Epithelial cell of esophagus (primary cell): ENCODE data around the gene ALPI.
"Not testable (repeated sequence)": the region's sequence is repeated elsewhere in the genome, so short reads cannot be mapped to it uniquely, and the experiment has no call there.

Source experiments
- DNase-seq: peaks from one replicate; pipeline ENCODE4 v3.0.0; 2010; ENCODE audit warnings: low read depth
- H3K4me3 ChIP-seq: 2 replicates; pipeline ENCODE4 v1.5.1; 2011; ENCODE audit warnings: mild to moderate bottlenecking, low read length, control low read depth
- TF ChIP-seq, protein P1 (sequence below): IDR thresholded peaks from 2 replicates; pipeline ENCODE4 v1.5.1; 2011; ENCODE audit warnings: low read depth, mild to moderate bottlenecking, low read length, control low read depth, inconsistent platforms; ENCODE audit not compliant: insufficient read depth; ENCODE audit errors: missing control alignments

ALPI gene

DNA sequence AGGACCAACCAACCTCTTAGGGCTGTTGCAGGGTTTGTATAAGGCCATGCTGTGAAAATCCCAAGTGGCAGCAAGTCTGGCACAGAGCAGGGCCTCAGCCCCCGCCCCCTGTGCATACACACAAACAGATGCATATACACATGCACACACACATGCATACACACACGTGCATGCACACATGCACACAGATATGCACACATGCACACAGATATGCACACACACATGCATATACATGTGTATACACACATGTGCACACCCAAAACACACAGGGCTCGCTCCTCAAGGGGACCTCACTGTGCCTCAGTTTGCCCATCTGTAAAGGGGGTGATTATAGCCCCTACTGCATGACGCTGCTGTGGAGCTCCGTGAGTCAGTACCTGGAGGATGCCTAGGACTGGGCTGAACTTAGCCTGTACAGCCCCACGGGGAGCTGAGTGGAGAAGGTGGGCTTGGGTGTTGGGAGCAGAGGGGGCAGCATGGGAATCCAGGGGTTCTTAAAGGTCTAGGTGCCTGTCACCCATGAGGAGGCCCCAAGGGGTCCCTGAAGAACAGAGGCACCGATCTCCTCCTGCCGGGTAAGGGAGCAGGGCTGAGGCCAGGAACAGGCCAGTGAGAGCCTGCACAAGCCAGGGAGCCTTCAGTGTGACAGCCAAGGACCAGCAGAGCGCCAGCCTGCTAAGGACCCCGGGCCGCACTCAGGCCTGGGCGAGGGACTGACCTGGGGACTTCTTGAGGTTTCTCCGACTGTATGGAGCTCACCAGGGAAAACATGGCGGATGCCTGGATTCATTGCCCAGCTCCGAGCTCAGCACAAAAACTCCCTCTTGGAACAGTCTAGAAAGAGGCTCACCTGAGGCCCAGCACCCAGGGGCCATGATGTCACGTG is 24.0 kb upstream of the ALPI start:
- no peak overlapping the region for H3K4me3 ChIP-seq
- TF ChIP-seq, protein P1, sequence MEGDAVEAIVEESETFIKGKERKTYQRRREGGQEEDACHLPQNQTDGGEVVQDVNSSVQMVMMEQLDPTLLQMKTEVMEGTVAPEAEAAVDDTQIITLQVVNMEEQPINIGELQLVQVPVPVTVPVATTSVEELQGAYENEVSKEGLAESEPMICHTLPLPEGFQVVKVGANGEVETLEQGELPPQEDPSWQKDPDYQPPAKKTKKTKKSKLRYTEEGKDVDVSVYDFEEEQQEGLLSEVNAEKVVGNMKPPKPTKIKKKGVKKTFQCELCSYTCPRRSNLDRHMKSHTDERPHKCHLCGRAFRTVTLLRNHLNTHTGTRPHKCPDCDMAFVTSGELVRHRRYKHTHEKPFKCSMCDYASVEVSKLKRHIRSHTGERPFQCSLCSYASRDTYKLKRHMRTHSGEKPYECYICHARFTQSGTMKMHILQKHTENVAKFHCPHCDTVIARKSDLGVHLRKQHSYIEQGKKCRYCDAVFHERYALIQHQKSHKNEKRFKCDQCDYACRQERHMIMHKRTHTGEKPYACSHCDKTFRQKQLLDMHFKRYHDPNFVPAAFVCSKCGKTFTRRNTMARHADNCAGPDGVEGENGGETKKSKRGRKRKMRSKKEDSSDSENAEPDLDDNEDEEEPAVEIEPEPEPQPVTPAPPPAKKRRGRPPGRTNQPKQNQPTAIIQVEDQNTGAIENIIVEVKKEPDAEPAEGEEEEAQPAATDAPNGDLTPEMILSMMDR, result no peak
- no peak for DNase-seq

DNA sequence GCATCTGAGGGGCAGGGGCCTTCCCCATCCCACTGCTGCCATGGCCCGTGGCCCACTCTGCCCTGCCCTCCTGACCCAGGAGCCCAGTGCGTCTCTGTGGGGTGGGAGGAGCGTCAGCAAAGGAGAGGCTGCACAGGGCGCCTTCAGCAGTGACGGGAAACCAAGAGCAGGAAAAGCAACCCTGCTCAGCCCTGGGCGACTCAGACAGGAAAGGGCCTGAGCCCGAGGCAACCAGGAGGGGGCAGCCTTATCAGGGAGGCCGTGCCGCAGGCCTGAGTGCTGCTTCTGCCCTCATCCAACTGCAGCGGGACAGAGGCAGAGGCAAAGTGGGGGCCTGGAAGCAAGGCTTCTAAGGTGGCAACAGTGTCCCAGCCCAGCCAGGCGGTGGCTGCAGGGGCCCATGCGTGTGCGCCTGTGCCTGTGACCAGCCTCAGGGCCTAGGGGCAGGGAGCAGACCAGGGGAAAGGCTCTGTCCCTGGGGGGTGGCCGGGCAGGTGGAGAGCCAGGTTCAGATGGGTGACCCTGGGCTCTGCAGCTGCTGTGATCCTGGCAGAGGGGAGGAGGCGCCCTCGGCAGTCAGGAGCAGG is 23.3 kb upstream of the ALPI start:
- TF ChIP-seq, protein P1, result no peak
- H3K4me3 ChIP-seq, result no peak overlapping the region

DNA sequence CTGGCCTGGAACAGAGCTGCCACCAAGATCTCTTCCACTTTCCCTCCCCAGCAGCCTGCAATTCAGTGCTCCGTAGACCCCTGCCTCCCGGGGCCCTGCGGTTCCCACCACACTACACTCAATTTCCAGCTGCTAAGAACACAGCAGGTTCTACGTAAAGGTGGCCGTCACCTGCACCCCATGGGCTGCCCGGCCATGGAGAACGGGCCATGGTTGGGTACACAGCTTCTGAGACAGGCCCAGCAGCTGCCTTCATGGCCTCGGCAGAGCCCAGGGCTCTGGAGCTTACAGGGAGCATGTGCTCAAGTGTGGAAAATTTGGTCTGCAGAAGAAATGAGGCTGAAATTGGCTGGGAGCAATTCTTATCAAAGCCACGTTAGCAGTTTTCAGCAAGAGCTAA is 22.3 kb upstream of the ALPI start:
- not testable (repeated sequence) for H3K4me3 ChIP-seq, DNase-seq

More for the DNA sequence above, 23.3 kb upstream of the ALPI start:
- DNase-seq, result peak; percentile 18

DNA sequence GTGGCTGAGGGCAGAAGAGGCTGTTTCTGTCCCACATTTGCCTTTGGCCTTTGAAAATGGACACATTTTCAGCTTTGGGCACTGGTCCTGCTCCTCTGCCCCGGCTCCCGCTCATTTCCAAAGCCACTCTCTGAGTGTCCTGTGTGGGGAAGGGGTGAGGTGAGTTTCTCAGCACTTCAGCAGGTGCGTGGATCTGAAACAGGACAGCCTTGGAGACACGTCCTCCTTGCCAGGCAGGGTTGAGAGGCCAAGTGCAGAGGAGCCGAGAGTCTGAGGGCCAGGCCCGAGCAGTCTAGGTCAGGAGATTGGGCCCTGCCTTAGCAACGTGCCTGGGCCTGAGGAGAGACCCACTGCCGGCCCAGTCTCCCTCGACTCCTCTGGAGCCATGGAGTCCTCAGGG is 21.9 kb upstream of the ALPI start:
- no peak overlapping the region for H3K4me3 ChIP-seq
- no peak for DNase-seq
- TF ChIP-seq, protein P1, result no peak

DNA sequence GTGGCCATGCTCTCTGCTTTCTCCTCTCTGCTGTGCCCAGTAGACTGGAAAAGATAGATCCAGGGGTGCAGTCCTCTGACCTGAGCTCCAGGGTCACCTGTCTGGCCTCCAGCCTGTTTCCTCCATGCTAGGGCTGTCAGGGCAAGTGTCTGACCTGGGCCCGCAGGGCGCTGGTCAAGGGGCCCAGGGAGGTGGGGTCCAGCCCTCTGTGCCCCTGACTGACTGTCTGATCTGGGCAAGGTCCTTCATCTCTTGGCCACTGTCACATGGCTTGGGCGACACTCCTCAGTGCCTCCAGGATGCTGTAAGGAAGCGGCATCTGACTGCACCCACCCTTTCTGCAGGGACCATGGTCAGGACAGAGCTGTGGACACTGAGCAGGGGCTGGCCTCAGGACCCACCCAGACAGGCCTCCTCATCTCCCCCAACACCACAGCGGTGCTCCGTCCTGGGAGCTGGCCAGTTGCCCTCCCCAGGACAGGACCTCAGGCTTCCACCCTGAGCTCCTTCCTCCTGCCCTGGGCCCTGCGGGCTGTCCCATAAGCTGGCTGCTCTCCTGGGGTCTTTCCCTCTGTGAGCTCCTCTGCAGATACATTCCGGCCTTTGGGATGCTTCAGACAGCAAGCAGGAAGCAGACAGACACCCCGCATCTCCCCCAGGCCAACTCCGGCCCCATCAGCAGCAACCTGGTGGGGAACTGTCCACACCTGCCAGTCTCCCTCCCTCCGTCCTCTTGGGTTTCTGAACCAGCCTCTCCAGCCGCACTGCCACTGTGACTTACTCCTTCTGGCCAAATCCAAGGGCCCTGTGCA is 21.2 kb upstream of the ALPI start:
- no peak for DNase-seq
- TF ChIP-seq, protein P1, result no peak
- H3K4me3 ChIP-seq, result no peak overlapping the region

DNA sequence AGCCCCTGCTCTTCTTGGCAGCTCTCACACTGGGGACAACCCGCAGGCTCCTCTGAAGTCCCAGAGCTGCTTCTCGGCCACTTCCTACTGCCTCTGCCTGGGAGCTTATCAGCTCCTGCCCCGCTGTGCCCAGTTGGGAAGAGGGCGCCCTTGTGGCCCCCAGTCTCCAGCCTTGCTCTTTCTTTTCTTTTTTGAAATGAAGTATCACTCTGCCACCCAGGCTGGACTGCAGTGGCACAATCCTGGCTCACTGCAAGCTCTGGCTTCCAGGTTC is 20.6 kb upstream of the ALPI start:
- TF ChIP-seq, protein P1, result no peak
- no peak for DNase-seq
- H3K4me3 ChIP-seq, result no peak overlapping the region

DNA sequence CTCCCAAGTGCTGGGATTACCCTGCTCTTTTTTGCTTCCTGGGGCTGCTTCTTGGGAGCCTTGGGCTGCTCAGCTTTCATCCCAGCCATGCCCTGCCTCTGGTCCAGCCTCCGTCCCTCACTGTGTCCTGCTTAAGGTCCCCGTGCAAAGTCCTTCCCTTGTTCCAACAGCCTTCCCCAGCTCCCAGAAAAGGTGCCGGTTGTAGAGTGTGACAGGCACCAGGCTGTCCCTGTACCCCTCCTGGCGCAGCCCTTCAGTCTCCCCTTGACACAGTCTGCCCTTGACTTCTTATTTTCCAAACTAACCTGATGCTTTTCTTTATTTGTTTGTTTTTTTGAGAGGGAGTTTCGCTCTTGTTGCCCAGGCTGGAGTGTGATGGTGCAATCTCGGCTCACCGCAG is 20.1 kb upstream of the ALPI start:
- no peak overlapping the region for H3K4me3 ChIP-seq
- no peak for DNase-seq
- TF ChIP-seq, protein P1, result no peak
